PFSK-1 (cell line): ENCODE results near the gene SLCO3A1.

Experiments
- FOXP2 ChIP-seq: optimal IDR thresholded peaks from 2 replicates; pipeline ENCODE3; 2011; ENCODE audit warnings: borderline replicate concordance, control low read depth, inconsistent platforms; ENCODE audit not compliant: insufficient read depth; ENCODE audit errors: extremely low read length, extremely low read depth
- POLR2AphosphoS5 ChIP-seq: IDR thresholded peaks from 2 replicates; pipeline ENCODE4 v1.6.1; 2012; ENCODE audit warnings: low read depth, mild to moderate bottlenecking, control low read depth, low read length, moderate library complexity
- SIN3A ChIP-seq: IDR thresholded peaks from 2 replicates; pipeline ENCODE4 v1.6.1; 2012; ENCODE audit warnings: mild to moderate bottlenecking, low read length, moderate library complexity, borderline replicate concordance; ENCODE audit not compliant: insufficient read depth
- TAF1 ChIP-seq: IDR thresholded peaks from 2 replicates; pipeline ENCODE4 v1.6.1; 2012; ENCODE audit warnings: low read length, control low read depth, borderline replicate concordance; ENCODE audit not compliant: insufficient read depth
- TF ChIP-seq, protein P1 (sequence below), 2 experiments: IDR thresholded peaks; 2 replicates each; pipeline versions ENCODE4 v1.6.1 to v1.8.0; 2011 to 2012; ENCODE audit warnings: low read depth in 2 of 2, low read length in 2 of 2, control low read depth in 1 of 2, inconsistent platforms in 1 of 2, mild to moderate bottlenecking in 1 of 2, moderate library complexity in 1 of 2; ENCODE audit not compliant: insufficient read depth in 1 of 2

SLCO3A1 gene

GRCh38 chr15:92033723-92034122, 180.2 kb downstream of the SLCO3A1 start:
- TF ChIP-seq SIN3A (no peak), FOXP2 (no peak), POLR2AphosphoS5 (no peak), TAF1 (no peak)
- TF ChIP-seq, protein P1, sequence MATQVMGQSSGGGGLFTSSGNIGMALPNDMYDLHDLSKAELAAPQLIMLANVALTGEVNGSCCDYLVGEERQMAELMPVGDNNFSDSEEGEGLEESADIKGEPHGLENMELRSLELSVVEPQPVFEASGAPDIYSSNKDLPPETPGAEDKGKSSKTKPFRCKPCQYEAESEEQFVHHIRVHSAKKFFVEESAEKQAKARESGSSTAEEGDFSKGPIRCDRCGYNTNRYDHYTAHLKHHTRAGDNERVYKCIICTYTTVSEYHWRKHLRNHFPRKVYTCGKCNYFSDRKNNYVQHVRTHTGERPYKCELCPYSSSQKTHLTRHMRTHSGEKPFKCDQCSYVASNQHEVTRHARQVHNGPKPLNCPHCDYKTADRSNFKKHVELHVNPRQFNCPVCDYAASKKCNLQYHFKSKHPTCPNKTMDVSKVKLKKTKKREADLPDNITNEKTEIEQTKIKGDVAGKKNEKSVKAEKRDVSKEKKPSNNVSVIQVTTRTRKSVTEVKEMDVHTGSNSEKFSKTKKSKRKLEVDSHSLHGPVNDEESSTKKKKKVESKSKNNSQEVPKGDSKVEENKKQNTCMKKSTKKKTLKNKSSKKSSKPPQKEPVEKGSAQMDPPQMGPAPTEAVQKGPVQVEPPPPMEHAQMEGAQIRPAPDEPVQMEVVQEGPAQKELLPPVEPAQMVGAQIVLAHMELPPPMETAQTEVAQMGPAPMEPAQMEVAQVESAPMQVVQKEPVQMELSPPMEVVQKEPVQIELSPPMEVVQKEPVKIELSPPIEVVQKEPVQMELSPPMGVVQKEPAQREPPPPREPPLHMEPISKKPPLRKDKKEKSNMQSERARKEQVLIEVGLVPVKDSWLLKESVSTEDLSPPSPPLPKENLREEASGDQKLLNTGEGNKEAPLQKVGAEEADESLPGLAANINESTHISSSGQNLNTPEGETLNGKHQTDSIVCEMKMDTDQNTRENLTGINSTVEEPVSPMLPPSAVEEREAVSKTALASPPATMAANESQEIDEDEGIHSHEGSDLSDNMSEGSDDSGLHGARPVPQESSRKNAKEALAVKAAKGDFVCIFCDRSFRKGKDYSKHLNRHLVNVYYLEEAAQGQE (IDR thresholded peaks at IDR 0.05; ENCODE audit: insufficient read depth in 1 of 2, low read depth in 2 of 2, low read length in 2 of 2): no peak

DNA sequence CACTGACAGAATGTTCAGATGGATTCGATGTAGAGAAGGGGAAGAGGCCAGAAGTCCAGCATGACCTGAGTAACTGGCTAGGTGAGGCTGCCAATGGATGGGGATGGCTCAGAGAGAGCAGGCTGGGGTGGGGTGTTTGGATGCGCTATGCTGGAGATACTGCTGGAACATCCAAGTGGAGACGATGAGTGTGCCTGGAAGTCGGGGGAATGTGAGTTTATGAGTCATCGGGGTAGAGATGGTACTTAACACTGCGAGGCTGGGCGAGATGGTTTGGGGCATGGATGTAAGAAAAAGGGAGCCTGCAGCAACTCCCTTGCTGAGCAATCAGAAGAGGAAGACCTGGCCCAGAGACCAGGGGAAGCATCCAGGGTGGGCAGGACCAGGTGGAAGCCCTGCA, 180.7 kb downstream of the SLCO3A1 start:
- TF ChIP-seq TAF1 (no peak), FOXP2 (no peak), SIN3A (no peak), POLR2AphosphoS5 (no peak)
- TF ChIP-seq, protein P1 (IDR thresholded peaks at IDR 0.05; ENCODE audit: insufficient read depth in 1 of 2, low read depth in 2 of 2, low read length in 2 of 2): no peak

- no peak for TF ChIP-seq TAF1
- no peak for TF ChIP-seq POLR2AphosphoS5
- TF ChIP-seq, protein P1 (IDR thresholded peaks at IDR 0.05; ENCODE audit: insufficient read depth in 1 of 2, low read depth in 2 of 2, low read length in 2 of 2): no peak
- no peak for TF ChIP-seq SIN3A
- no peak for TF ChIP-seq FOXP2
These were observed 182.0 kb downstream of the SLCO3A1 start for GRCh38 chr15:92035551-92035950.

DNA sequence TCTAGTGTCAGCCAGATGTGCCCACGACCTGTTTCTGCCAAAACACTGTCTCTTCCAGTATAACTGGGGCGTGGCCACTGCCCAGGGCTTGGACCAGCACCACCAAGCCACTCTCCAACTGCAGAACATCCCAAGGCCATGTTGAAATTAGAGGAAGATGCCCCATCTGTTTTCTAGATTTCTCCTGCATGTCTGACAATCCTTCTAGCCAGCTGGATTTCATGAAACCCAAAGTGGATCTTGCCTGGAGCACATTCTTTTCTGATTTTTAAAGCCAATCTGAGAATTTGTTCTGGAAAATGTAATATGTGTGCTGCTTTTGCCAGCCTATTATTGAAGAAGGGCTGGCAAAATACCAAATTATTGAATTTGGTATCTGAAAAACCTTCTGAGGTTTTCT, 182.5 kb downstream of the SLCO3A1 start:
- no peak for TF ChIP-seq POLR2AphosphoS5
- TF ChIP-seq SIN3A: no peak
- TF ChIP-seq TAF1: no peak
- TF ChIP-seq, protein P1 (IDR thresholded peaks at IDR 0.05; ENCODE audit: insufficient read depth in 1 of 2, low read depth in 2 of 2, low read length in 2 of 2): no peak
- TF ChIP-seq FOXP2: no peak

DNA sequence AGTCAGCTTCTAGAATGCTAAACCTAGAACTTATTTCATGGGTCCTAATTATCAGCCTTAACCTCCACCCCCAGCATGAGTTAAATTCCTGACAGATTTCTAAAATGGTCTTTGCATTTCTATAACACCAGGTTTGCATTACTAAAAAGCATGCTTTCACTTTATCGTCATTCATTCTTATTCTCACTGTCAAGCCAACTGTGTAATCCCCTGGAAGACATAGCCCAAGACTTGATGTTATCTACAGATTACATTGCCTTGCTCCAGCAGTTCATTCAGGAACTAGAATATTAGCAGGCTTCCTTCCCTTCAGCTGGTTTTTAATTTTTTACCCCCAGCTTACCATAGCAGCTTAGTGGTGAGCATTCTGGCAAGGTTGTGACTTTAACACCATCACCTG, 184.0 kb downstream of the SLCO3A1 start:
- TF ChIP-seq FOXP2 (no peak), POLR2AphosphoS5 (no peak), SIN3A (no peak), TAF1 (no peak)
- TF ChIP-seq, protein P1 (IDR thresholded peaks at IDR 0.05; ENCODE audit: insufficient read depth in 1 of 2, low read depth in 2 of 2, low read length in 2 of 2): no peak
